GM08714 (cell line): ENCODE data around the gene SUGP1.
"Not testable (repeated sequence)": the region's sequence is repeated elsewhere in the genome, so short reads cannot be mapped to it uniquely, and the experiment has no call there.

Source experiments
- H3K4me3 ChIP-seq: fragments of 200-500 bp; sonication (Bioruptor generic); 2 replicates; pipeline ENCODE4 v1.5.1; 2014; ENCODE audit warnings: mild to moderate bottlenecking, low read length, inconsistent platforms
- ZNF274 ChIP-seq: IDR thresholded peaks from 2 replicates; pipeline ENCODE4 v1.6.1; 2012; ENCODE audit warnings: mild to moderate bottlenecking, low read depth, low read length

The SUGP1 gene

GRCh38 chr19:19256072-19256969, 64.0 kb downstream of the SUGP1 start:
- no peak overlapping the region for H3K4me3 ChIP-seq
- TF ChIP-seq ZNF274: no peak

GRCh38 chr19:19253409-19253808, 66.9 kb downstream of the SUGP1 start:
- not testable (repeated sequence) for H3K4me3 ChIP-seq

- no peak for TF ChIP-seq ZNF274
- no peak overlapping the region for H3K4me3 ChIP-seq
Observed at GRCh38 chr19:19250196-19250801, 70.0 kb downstream of the SUGP1 start.

GRCh38 chr19:19240476-19240875, 79.8 kb downstream of the SUGP1 start:
- TF ChIP-seq ZNF274: no peak
- H3K4me3 ChIP-seq: no peak overlapping the region

- no peak overlapping the region for H3K4me3 ChIP-seq
- no peak for TF ChIP-seq ZNF274
Observed at GRCh38 chr19:19239675-19240074, 80.6 kb downstream of the SUGP1 start.

- no peak for TF ChIP-seq ZNF274
- H3K4me3 ChIP-seq: no peak overlapping the region
Observed at GRCh38 chr19:19238126-19238894, 82.0 kb downstream of the SUGP1 start.

- H3K4me3 ChIP-seq: no peak overlapping the region
- TF ChIP-seq ZNF274: no peak
Observed at GRCh38 chr19:19236173-19236572, 84.1 kb downstream of the SUGP1 start.

- no peak overlapping the region for H3K4me3 ChIP-seq
- TF ChIP-seq ZNF274: no peak
Observed at GRCh38 chr19:19234220-19234816, 86.0 kb downstream of the SUGP1 start.

GRCh38 chr19:19232261-19232721, 88.0 kb downstream of the SUGP1 start:
- H3K4me3 ChIP-seq: no peak overlapping the region
- no peak for TF ChIP-seq ZNF274

- no peak for TF ChIP-seq ZNF274
- no peak overlapping the region for H3K4me3 ChIP-seq
Observed at GRCh38 chr19:19230999-19231398, 89.3 kb downstream of the SUGP1 start.

GRCh38 chr19:19229701-19230100, 90.6 kb downstream of the SUGP1 start:
- no peak overlapping the region for H3K4me3 ChIP-seq
- TF ChIP-seq ZNF274: no peak

GRCh38 chr19:19227217-19227616, 93.1 kb downstream of the SUGP1 start:
- no peak for TF ChIP-seq ZNF274
- H3K4me3 ChIP-seq: no peak overlapping the region

- TF ChIP-seq ZNF274: no peak
- H3K4me3 ChIP-seq: no peak overlapping the region
Observed at GRCh38 chr19:19226663-19227062, 93.6 kb downstream of the SUGP1 start.

GRCh38 chr19:19226204-19226603, 94.1 kb downstream of the SUGP1 start:
- TF ChIP-seq ZNF274: no peak

More at GRCh38 chr19:19226204-19226603, 94.1 kb downstream of the SUGP1 start:
- H3K4me3 ChIP-seq: no peak overlapping the region
